Measurements from ENCODE around the gene BOD1L1. TPM values are rescaled to one million over a fixed set of nuclear protein-coding genes. Genes with fewer than 3 reads are reported as not detected.

The BOD1L1 gene
- total RNA-seq, 6 donors from 2014 or later = 33.1 to 88.0 (median 37.9) TPM

- no peak for ATAC-seq (ENCODE audit: low FRiP score in 2 of 2)
- WGBS, 2 donors = 8 to 16% methylated on average over 12 to 13 of the region's 13 CpGs
- DNase-seq = no peak
- no peak overlapping the region for H3K27ac ChIP-seq
- H3K36me3 ChIP-seq = no peaks in the 10 kb centered on the region
- H3K4me3 ChIP-seq = no peak overlapping the region
- peaks cover 0 to 31% (median 10%) of the 10 kb centered on the region in 4 donors for H3K4me1 ChIP-seq
- TF ChIP-seq POLR2AphosphoS5 (IDR thresholded peaks at IDR 0.05) = no peak
- no peak for TF ChIP-seq CTCF (IDR thresholded peaks at IDR 0.05)
- TF ChIP-seq EP300 (IDR thresholded peaks at IDR 0.05) = no peak
- no peak for TF ChIP-seq POLR2A (IDR thresholded peaks at IDR 0.05)
- no peaks in the 10 kb centered on the region for H3K9me3 ChIP-seq
- H3K27me3 ChIP-seq = peaks cover 0 to 87% (median 34%) of the 10 kb centered on the region in 4 donors
These were observed 93.7 kb downstream of the BOD1L1 start for GRCh38 chr4:13533670-13534343.

GRCh38 chr4:13531625-13531998, 95.9 kb downstream of the BOD1L1 start:
- no peak for TF ChIP-seq POLR2AphosphoS5 (IDR thresholded peaks at IDR 0.05)
- no peak for TF ChIP-seq EP300 (IDR thresholded peaks at IDR 0.05)
- TF ChIP-seq CTCF (IDR thresholded peaks at IDR 0.05) = no peak
- TF ChIP-seq POLR2A (IDR thresholded peaks at IDR 0.05) = no peak
- Histone ChIP-seq H3K27ac (no peak overlapping the region), H3K9me3 (no peaks in the 10 kb centered on the region), H3K4me3 (no peak overlapping the region), H3K36me3 (no peaks in the 10 kb centered on the region), H3K27me3 (peaks cover 0 to 83% (median 38%) of the 10 kb centered on the region in 4 donors), H3K4me1 (peaks cover 7 to 47% (median 22%) of the 10 kb centered on the region in 4 donors)
- no peak for ATAC-seq (ENCODE audit: low FRiP score in 2 of 2)
- no peak for DNase-seq
- WGBS, 2 donors = 29 to 30% methylated on average over 8 of the region's 8 CpGs

GRCh38 chr4:13530823-13531624, 96.5 kb downstream of the BOD1L1 start:
- peaks cover 0 to 79% (median 35%) of the 10 kb centered on the region in 4 donors for H3K27me3 ChIP-seq

GRCh38 chr4:13529128-13529919, 98.2 kb downstream of the BOD1L1 start:
- no peak for TF ChIP-seq EP300 (IDR thresholded peaks at IDR 0.05)
- TF ChIP-seq CTCF (IDR thresholded peaks at IDR 0.05) = no peak
- no peak for TF ChIP-seq POLR2A (IDR thresholded peaks at IDR 0.05)
- TF ChIP-seq POLR2AphosphoS5 (IDR thresholded peaks at IDR 0.05) = no peak
- no peak overlapping the region for H3K4me3 ChIP-seq
- WGBS, 2 donors = 7 to 8% methylated on average over 24 to 35 of the region's 37 CpGs
- ATAC-seq (ENCODE audit: low FRiP score in 2 of 2) = no peak
- H3K9me3 ChIP-seq = peaks cover 5 to 9% (median 8%) of the 10 kb centered on the region in 4 donors
- peaks cover 7 to 41% (median 22%) of the 10 kb centered on the region in 4 donors for H3K4me1 ChIP-seq
- no peak overlapping the region for H3K27ac ChIP-seq
- DNase-seq = no peak
- peaks cover 0 to 83% (median 37%) of the 10 kb centered on the region in 4 donors for H3K27me3 ChIP-seq
- H3K36me3 ChIP-seq = no peaks in the 10 kb centered on the region

More at GRCh38 chr4:13530823-13531624, 96.5 kb downstream of the BOD1L1 start:
- no peaks in the 10 kb centered on the region for H3K36me3 ChIP-seq
- ATAC-seq (ENCODE audit: low FRiP score in 2 of 2) (no peak), DNase-seq (no peak)
- H3K4me3 ChIP-seq = no peak overlapping the region
- no peak overlapping the region for H3K27ac ChIP-seq
- TF ChIP-seq CTCF (IDR thresholded peaks at IDR 0.05) = no peak
- no peak for TF ChIP-seq POLR2AphosphoS5 (IDR thresholded peaks at IDR 0.05)
- no peak for TF ChIP-seq POLR2A (IDR thresholded peaks at IDR 0.05)
- no peak for TF ChIP-seq EP300 (IDR thresholded peaks at IDR 0.05)
- peaks cover 7 to 47% (median 22%) of the 10 kb centered on the region in 4 donors for H3K4me1 ChIP-seq
- no peaks in the 10 kb centered on the region for H3K9me3 ChIP-seq
- WGBS, 2 donors = 7 to 9% methylated on average over 30 to 35 of the region's 35 CpGs

Data from upper lobe of left lung (tissue), 6 donors.